Hepatocyte (in vitro differentiated cells): ENCODE data around the gene FHIP2A.

ENCODE experiments used
- CTCF ChIP-seq: fragments of 200-600 bp; sonication (generic); IDR thresholded peaks from 2 replicates; pipeline ENCODE4 v1.5.1; 2016; ENCODE audit warnings: antibody characterized with exemption, mild to moderate bottlenecking; ENCODE audit not compliant: poor library complexity
- EZH2 ChIP-seq: fragments of 200-600 bp; sonication (generic); IDR thresholded peaks from 2 replicates; pipeline ENCODE4 v1.6.1; 2016; ENCODE audit warnings: antibody characterized with exemption, mild to moderate bottlenecking, borderline replicate concordance

- TF ChIP-seq CTCF = no peak
- TF ChIP-seq EZH2 = no peak
Observed at GRCh38 chr10:114815791-114816190, 5.8 kb upstream of the FHIP2A start.
